NB4 (cell line): ENCODE data around the gene TRIP4.

Experiments used
- POLR2A ChIP-seq: IDR thresholded peaks from 2 replicates; pipeline ENCODE4 v1.6.1; 2011; ENCODE audit warnings: mild to moderate bottlenecking; ENCODE audit not compliant: insufficient read length; ENCODE audit errors: extremely low read depth
- TF ChIP-seq, protein P1 (sequence below): IDR thresholded peaks from one replicate; pipeline ENCODE4 v1.5.1; 2012; ENCODE audit warnings: low read depth, low read length

DNA sequence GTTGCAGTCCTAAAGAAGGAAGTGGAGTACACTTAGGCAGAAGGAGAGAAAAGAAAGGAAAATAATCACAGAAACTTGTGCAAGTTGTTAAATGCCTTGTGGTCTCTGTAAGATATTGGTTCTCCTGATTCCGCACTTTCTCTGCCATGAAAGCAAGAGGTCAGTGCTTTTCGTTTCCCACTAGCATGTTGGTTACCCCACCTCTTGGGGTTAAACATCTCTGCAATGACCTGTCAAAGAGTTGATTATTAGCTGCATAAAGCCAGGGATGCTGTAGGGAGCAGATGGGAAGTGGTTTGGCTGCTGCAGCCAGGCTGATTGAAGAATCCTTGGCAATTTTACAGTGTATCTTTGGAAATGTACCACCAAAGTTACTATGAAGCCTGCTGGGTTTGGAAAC, 106.0 kb downstream of the TRIP4 start:
- TF ChIP-seq, protein P1, sequence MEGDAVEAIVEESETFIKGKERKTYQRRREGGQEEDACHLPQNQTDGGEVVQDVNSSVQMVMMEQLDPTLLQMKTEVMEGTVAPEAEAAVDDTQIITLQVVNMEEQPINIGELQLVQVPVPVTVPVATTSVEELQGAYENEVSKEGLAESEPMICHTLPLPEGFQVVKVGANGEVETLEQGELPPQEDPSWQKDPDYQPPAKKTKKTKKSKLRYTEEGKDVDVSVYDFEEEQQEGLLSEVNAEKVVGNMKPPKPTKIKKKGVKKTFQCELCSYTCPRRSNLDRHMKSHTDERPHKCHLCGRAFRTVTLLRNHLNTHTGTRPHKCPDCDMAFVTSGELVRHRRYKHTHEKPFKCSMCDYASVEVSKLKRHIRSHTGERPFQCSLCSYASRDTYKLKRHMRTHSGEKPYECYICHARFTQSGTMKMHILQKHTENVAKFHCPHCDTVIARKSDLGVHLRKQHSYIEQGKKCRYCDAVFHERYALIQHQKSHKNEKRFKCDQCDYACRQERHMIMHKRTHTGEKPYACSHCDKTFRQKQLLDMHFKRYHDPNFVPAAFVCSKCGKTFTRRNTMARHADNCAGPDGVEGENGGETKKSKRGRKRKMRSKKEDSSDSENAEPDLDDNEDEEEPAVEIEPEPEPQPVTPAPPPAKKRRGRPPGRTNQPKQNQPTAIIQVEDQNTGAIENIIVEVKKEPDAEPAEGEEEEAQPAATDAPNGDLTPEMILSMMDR: no peak
- TF ChIP-seq POLR2A: no peak
